ENCODE results near the gene ARHGEF19.
"Not testable (repeated sequence)": the region's sequence is repeated elsewhere in the genome, so short reads cannot be mapped to it uniquely, and the experiment has no call there.

ARHGEF19 gene

DNA sequence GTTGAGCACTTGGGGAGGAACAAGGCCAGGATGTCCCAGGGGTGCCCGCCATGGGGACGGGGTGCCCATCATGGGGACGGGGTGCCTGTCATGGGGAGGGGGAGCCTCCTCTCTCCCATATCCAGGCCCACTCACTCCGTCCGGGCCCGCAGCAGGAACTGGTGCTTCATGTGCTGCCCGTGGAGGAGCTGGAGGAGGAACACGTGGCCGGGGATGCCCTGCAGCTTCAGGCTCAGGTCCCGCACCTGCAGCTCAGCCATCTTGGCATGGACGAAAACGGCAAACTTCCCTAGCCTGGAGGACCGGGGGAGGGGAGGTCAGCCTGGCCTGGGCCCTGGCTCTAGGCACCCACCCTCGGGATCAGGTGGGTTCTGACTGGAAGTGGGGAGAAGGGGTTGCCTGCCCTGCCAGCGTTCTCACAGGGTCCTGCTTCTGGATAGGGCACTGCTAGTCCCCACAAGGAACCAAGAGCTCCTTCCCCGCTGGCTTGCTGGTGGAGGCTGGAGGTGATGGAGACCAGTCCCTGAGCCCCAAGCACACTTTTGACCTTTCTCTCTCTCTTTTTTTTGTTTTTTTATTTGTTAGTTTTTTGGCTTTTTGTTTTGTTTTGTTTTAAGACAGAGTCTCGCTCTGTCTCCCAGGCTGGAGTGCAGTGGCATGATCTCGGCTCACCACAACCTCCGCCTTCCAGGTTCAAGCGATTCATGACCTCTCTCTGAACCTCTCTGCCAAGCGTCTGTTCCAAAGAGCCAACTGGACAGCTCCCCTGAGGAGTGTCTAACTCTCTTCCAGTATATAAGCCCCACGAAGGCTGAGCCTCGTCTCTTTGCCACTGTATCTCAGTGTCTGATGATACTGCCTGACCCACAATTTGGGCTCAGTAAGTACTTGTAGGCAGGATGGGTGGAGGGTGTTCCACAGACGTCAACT, 9.9 kb downstream of the ARHGEF19 start:
- DNase-seq, result no peak

DNA sequence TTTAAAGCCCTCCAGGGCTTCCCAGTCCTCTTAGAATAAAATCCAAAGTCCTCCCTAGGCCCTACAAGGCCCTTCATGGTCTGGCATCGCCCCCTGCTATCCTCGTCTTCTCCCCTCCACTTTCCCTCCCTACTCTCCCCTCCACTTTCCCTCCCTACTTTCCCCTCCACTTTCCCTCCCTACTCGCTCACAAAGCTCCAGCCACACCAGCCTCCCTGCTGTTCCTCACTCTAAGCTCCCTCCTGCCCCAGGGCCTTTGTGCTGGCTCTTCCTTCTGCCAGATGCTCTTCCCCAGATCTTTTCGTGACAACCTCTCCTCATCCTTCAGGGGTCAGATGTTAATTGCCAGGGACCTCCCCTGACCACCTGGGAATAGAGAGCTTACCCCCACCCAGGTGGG, 12.8 kb downstream of the ARHGEF19 start:
- no peak for DNase-seq

DNA sequence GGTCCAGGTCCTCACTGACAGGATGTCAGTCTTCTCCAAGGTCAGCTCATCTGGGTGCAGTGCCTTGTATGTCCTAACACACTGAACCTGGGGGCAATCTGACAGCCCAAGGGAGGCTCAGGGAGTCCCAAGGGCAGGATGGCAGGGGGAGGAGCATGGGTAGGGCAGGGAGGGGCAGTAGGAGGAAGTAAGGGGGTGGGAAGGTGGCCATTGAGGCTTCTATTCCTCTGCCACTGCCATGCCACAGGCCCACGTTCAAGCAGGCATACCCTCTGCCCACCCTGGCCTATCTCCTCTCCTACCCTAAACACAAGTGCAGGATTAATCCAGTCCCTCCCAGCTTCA, 13.3 kb downstream of the ARHGEF19 start:
- DNase-seq, result no peak

DNA sequence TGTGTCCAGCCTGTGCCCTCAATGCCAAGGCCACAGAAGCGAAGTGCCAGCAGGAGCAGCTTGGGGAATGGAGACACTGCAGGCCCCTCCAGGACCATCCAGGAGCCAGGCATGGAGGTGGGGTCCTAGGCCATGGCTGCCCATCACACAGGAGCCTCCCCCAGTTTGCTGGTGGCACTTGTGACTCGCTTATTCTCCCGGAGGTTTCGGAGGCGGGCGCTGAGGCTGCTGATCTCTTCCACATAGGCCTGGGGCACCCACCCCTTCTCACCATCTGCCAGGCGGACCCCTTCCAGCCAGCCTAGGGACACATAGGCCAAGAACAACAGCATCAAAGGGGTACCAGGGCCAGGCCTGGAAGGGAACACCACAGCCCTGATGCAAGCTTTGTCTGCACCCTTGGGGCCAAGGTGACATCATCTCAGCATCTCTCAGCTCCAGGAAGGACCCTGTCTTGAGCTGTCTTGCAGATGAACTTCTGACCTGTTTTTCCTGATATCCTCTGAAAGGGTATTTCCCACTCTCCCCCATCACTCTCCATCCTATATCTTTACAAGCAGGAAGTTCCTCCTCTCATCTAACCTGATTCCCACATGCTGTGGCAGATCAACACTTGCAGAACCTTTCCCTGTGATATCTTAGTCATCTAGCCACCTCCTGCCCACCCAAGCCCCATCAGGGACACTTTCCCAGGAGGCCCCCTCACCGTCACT, 13.9 kb downstream of the ARHGEF19 start:
- DNase-seq, result no peak

DNA sequence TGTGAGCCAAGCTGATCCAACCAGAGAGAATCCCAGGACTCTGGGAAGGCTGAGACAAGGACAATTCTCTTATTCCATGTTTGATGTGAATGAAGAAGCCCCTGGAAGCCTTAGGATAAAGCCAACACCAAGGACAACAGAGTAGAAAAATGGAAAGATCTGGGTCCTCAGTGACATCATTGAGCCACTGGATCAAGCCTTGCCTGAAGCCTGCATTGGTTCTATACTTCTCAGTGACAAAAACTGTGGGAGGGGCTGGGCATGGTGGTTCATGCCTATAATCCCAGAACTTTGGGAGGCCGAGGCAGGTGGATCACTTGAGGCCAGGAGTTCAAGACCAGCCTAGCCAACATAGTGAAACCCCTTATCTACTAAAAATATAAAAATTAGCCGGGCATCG, 15.6 kb downstream of the ARHGEF19 start:
- no peak for DNase-seq

DNA sequence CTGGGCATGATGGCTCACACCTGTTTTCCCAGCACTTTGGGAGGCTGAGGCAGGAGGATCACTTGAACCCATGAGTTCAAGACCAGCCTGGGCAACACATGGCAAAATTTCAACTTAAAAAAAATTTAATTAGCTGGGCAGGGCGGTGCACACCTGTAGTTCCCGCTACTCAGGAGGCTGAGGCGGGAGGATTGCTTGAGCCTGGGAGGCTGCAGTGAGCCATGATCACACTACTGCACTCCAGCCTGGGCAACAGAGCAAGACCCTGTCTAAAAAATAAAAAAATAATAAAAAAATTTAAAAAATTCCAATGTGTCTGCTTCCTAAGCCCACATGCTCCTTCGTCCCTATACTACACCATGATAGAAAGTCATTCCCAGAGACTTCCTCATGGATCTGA, 16.3 kb downstream of the ARHGEF19 start:
- not testable (repeated sequence) for DNase-seq

DNA sequence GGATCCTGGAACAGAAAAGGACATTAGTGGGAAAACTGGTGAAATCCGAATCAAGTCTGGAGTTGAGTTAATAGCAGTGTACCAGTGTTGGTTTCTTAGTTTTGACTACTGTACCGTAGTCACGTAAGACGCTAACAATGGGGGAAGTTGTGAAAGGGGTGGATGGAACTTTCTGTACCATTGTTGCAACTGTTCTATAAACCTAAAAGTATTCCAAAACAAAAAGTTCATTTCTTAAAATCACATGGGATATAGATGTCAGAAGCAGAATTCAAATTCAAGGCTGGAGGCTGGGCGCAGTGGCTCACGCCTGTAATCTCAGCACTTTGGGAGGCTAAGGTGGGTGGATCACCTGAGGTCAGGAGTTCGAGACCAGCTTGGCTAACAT, 16.9 kb downstream of the ARHGEF19 start:
- DNase-seq, result no peak

DNA sequence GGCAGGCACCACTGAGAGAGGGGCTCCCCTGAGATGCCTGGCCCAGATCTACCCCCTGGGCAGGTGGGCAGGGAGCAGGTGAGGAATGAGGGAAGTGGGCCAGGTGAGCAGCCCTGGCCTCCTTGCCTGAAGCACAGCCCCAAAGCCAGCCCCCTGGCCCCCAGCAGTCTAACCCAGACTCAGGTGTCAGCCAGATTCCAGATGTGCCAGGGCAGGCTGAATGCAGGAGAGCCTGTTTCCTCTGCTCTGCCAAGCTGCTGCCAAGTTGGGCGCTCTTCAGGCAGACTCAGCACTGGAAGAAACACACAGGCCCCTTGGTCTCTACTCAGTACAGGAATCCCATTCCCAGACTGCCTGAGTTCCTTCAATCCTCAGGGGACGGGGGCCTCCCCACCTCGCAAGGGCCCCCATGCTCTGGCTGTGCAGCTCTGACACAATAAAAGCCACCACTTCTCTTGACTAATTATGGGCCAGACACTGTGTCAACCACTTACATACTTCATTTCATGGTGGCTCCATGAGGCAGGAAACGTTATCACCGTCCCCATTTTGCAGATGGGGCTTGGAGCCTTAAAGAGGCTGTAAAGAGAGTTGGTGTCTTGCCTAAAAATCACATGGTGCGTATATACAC, 20.4 kb downstream of the ARHGEF19 start:
- no peak for DNase-seq

DNA sequence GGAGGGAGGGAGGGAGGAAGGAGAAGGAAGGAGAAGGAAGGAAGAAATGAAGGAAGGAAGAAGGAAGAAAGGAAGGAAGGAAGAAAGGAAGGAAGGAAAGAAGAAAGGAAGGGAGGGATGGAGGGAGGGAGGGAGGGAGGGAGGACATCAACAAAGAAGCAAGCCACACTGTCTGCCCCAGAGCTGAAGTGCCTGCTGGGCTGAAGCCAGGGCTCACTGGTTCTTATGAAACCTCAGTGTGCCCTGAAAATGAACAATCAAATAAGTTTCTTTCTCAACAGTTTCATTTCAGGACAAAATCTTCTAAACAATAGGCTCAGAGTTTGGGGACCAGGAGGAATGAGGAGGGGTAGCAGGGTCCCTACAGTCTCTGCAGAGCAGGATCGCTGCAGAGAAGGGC, 21.1 kb downstream of the ARHGEF19 start:
- DNase-seq, result no peak

DNA sequence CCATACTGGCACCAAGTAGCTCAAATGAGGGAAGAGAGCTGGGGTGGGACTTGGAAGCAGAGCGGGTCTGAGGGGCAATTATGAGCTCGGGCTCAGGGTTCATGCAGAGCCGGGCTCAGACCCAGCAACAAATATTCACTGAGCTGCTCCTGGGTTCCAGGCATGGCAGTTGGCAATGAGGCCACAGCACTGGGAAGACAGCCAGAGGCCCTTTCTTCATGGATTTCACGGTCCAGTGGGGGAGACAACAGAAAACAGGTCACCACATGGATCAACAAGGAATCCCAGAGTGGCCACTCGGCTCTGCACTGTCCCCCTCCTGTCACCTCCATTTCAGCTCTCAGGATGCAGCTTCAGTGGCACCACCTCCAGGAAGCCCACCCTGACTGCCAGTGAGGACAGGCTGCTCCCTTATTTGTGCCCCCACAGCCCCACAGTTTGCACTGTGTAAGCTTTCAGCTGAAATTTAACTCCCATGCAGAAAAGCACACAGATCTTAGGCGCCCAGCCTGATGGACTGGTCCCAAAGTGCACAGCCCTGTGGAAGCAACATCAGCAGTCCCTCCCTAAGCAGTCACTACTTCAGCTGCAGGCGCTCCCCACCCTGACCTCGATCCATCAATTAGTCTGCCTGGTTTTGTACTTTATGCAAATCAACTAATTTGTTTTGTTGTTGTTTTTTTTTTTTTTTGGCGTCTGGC, 22.4 kb downstream of the ARHGEF19 start:
- no peak for DNase-seq

DNA sequence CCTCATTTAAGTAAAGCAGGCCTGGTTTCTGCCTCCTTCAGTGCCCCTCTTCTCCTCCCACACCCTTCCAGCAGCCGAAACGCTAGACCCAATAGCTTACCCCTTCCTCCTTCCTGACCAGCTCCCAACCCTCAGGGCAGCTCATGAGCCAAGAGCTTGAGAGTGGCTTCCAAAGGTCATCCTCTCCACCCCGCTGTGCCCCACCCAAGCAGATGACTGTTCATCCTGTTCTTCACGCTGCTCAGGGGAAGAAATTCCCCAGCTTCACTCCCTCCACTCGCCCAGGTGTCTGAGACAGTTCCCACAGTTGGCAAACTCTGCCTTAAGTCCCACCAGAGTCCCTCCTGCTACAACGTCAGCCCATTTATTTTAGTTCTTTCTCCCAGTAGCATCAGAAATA, 23.4 kb downstream of the ARHGEF19 start:
- DNase-seq, result no peak

DNA sequence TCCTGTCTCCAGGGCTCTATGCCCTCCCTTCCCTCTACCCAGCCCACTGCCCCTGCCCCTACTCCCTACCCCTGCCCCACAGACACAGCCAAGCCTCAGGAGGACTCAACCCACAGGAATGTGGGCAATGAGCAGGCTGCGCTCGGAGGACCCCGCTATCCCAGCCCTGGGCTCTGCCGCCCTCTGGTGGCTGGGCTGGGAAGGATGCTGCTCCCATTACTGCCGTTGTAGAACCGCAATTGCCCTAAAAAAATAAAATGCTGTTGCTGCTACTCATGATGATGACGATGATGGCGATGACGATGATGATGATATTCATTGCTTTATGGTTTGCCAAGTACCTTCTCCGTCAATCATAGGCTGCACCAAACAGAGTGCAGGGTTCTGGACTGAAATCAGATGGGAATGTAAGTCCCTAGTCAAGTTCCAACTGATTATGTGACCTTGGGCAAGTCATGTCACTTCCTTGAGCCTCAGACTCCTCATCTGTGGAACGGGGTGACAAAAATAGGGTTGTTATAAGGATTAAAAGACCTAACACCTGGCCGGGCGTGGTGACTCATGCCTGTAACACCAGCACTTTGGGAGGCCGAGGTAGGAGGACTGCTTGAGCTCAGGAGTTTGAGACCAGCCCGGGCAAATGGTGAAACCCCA, 24.6 kb downstream of the ARHGEF19 start:
- peak; percentile 80 to 82 for DNase-seq

DNA sequence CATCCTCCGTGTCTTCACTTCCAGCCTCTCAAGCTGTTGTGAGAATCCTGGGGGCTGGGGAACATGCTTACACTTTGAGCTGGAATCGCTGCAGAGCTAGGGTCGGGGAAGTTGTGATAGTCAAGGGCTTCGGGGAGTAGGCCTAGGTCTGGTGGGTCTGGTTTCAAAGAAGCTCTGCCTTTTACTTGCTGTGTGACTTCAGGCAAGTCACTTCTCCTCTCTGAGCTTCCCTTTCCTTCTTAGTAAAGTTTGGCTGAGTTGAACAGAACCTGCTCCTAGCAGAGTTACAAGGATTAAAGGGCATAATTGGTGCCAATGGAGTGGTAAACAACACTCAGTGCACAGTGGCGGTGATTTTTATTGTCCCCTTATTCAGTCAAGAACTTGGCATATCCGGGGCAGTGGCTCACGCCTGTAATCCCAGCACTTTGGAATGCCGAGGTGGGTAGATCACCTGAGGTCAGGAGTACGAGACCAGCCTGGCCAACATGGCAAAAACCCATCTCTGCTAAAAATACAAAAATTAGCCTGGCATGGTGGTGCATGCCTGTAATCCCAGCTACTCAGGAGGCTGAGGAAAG, 25.7 kb downstream of the ARHGEF19 start:
- no peak for DNase-seq

DNA sequence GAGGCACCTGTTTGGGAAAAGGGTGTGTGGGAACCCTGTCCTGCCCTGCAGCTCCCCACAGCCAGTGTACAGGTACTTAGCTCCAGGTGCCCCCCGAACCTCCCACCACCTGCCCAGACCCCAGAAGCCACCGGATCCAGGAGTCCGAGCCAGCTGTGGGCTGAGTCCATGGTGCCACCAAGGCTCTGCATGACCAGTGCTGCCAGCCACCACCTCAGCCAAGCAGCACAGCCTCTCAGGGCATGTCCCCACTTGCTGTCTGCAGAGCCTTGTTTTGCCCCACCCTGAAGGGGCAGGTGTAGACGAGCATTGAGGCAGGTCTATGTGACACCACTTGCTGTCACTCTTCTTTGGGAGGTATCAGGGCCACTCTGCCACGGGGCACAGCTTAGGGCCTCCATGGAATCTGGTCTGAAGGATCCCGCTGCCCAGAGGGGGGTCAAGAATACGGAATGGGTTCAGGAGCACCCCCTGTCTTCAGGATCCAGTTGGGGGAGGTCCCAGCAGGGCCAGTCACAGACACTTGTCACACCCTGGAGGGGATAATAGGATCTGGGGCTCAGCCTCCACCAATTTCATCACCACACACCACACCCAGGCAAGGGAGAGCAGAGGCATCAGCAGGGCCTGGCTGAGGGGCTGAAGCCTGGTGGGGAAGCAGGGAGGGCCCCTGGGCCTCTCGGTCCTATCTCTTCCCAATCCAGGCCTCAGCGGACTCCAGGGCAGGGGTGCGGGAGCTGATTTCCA, 27.7 kb downstream of the ARHGEF19 start:
- DNase-seq, result no peak

DNA sequence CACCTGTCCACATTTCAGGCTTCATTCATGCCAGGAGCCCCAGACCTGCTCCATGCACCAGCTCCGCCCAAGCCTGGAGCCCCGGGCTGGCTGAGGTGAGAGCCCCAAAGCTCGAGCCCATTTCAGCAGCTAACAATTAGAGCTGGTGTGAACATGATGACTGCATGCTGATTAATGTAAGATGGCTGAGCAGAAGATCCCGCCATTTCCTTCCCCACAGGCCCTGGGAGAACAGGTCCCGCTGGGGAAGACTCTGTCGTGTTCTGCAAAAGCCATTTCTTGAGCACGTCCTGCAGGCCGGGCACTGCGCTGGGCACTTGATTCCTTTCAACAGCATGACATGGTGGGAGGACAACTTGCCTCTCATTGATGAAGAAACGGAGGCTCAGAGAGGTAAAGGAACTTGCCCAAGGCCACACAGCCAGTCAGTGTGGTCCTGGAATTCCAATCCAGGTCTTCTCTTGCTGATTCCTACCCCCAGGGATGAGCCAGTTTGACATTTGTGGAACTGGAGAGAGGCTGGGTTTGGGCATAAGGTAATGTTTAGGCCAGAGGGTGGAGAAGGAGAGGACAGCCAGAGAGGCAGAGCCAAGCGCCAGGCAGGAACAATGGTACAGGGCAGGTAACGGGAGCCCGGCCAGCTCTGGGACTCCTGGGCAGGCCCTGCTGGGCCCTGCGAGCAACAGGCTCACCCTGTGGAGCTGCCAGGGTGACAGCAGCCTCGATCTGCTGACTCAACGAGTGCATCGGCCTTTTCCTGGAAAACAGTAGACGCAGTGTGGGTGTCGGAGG, 28.5 kb downstream of the ARHGEF19 start:
- DNase-seq, result no peak

DNA sequence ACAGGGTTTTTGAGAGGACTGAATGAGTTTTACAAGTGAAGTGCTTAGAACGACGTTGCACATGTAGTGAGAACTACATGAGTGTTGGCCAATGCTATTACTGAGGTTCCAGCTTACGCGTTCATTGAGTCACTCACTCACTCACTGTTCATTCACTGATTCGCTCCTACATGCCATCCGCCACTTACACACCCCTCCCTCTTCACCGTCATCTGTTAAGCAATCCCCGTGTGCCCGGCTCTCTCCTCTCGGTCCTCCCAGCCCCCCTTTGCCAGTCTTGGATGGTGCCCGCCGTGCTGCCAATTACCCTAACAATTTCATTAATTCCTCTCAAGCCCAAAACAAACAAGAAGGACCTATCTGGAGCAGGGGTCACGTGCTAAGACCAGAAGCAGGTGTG, 29.3 kb downstream of the ARHGEF19 start:
- DNase-seq, result no peak

DNA sequence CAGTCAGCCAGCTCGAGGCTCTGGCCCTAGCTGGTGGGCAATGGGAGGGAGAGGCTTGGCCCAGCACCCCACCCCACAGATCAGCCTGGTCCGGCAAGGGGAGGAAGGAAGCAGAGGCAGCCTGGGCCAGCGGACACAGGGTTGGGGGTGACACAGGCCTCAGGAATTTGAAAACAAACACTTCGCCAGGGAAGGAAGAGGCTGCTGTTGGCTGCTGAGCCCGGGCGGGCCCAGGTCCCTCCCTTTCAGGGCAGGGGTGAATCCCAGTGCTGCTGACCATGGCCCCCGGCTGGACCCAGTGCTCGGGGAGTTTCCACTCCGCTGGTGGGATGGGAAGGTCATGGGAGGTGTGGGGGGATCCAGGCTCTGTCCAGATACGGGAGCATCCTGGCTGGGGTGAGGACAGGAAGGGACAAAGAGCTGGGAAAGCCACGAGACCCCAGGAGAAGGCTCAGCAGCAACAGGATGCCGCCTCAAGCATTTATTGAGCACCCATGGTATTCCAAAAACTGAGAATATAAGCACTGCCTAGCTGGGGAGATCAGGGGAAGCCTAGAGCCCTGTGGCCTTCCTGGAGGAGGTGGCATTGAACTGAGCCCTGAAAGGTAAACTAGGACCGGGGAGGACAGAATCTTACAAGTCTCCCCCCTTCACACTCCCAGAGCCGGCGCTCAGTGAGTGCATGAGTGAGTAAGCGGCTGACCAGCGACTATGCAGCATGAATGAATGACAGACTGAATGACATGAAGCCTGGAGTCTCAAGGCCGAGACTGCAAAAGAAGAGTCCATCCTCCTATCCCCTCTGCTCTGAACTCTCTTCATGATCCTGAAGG, 30.3 kb downstream of the ARHGEF19 start:
- no peak for DNase-seq

DNA sequence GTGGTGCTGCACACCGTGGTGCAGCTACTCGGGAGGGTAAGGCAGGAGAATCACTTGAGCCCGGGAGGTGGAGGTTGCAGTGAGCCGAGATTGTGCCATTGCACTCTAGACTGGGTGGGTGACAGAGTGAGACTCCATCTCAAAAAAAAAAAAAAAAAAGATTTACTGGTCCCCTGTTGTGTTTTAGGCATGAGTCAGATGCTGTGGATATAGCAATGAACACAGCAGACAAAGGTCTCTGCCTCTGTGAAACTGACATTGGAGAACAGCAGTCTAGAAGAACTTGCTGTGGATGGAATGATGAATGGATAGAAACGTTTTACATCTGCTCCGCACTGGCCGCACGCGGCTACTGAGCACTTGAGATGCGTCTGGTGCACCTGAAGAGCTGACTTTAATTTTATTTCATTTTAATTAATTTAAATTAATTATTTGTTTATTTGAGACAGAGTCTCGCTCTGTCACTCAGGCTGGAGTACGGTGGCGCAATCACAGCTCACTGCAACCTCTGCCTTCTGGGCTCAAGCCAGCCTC, 32.1 kb downstream of the ARHGEF19 start:
- no peak for DNase-seq
